ENCODE results near the gene SORCS2. TPM values are rescaled to one million over a fixed set of nuclear protein-coding genes. Genes with fewer than 3 reads are reported as not detected.

SORCS2 gene
- polyA plus RNA-seq, 4 donors, result 5.8 to 64.8 (median 8.9) TPM

GRCh38 chr4:7185487-7186030 lies 6.8 kb upstream of the SORCS2 start:
- no peak for DNase-seq (ENCODE audit: low read depth in 4 of 4, low spot score in 3 of 4)

DNA sequence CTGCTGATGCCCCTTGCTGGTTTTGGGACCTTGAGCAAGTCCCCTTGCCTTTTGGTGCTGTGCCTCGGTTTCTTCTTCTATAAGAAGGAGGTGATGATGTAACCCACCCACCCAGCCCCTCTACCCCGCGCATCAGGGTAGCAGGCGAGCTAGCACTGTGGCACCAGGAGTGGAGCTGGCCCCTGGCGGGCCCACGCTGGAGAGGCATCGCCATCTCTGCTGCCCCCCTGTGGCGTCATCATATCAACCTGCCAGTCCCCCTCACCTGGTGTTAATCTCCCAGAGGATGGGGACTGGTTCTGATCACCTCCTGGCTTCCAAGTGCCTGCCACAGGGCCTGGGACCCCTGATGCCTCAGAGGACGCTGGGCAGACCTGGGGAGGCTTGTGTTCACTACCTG lies 6.3 kb upstream of the SORCS2 start:
- no peak for DNase-seq (ENCODE audit: low read depth in 4 of 4, low spot score in 3 of 4)

DNA sequence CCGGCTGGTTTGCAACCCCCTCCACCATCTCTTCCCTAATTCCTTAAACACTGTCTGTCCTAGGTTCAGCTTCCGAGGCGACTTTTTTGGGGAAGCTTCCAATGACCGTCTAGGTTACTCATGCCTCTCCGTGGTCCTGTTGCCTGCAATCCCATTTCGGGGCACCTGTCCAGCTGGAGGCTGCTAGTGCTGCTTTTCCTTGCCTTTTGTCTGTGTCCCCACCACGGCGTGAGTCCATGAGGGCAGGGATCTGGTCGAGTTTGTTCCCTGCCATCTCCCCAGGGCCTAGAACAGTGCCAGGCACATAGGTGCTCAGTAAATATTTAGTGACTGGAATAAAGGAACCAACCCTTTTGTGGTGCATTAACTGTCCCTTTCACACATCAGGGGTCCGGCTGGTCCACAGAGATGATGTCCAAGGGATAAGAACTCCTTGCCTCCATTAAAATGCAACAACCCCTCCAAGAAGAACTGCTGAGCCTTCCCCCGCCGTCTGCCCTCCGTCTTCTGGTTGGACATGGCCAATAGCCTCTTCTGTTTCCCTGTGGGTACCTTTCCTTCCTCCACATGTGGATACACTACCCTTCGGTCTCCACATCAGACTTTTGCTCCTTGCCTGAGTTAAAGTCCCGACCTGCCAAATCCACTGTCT lies 5.7 kb upstream of the SORCS2 start:
- DNase-seq (ENCODE audit: low read depth in 4 of 4, low spot score in 3 of 4), result no peak

GRCh38 chr4:7187168-7187535 lies 5.2 kb upstream of the SORCS2 start:
- DNase-seq (ENCODE audit: low read depth in 4 of 4, low spot score in 3 of 4), result no peak

GRCh38 chr4:7187691-7188090 lies 4.6 kb upstream of the SORCS2 start:
- no peak for DNase-seq (ENCODE audit: low read depth in 4 of 4, low spot score in 3 of 4)

GRCh38 chr4:7189066-7189465 lies 3.3 kb upstream of the SORCS2 start:
- no peak for DNase-seq (ENCODE audit: low read depth in 4 of 4, low spot score in 3 of 4)

GRCh38 chr4:7189475-7190277 lies 2.7 kb upstream of the SORCS2 start:
- DNase-seq (ENCODE audit: low read depth in 4 of 4, low spot score in 3 of 4), result no peak

GRCh38 chr4:7190278-7190594 lies 2.1 kb upstream of the SORCS2 start:
- no peak for DNase-seq (ENCODE audit: low read depth in 4 of 4, low spot score in 3 of 4)

DNA sequence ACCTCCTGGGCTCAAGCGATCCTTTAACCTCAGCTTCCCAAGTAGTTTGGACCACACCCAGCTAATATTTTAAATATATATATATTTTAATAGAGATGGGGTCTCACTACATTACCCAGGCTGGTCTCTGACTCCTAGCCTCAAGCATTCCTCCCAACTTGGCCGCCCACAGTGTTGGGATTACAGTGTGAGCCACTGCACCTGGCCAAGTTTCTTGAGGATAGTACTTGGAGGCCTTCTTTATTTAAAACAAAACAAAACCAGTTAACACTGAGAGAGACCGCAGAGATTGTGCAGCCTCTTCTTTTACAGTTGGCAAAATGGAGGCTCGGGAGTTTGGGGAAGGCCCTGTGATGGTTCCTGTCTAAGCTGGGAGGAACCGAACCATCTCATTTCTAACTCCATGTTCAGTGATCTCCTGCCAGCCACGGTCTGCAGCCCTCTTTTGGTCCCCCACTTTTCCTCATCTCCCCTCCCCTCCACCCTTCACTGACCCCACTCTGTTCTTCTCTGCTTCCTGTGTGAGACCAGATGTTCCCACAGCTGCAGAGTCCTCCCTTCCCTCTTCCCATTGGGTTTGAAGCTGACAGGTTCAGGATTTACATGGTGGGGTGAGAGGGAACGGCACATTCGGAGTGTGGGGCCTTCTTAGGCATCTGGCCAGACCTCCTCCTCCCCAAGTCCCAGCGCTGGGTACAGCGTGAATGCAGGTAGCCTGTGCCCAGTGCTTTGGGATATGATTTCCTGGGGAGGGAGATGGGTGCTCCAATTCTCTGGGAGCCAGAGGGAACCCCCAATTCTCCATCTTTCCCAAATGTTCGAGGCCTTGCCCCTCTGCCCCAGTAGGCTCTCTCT lies 1.4 kb upstream of the SORCS2 start:
- DNase-seq (ENCODE audit: low read depth in 4 of 4, low spot score in 3 of 4), result no peak

GRCh38 chr4:7191546-7192251 lies 639 bp upstream of the SORCS2 start:
- DNase-seq (ENCODE audit: low read depth in 4 of 4, low spot score in 3 of 4), result no peak

- no peak for DNase-seq (ENCODE audit: low read depth in 4 of 4, low spot score in 3 of 4)
Measured at GRCh38 chr4:7193030-7193958, 956 bp downstream of the SORCS2 start.

- no peak for DNase-seq (ENCODE audit: low read depth in 4 of 4, low spot score in 3 of 4)
Measured at GRCh38 chr4:7194251-7195140, 2.2 kb downstream of the SORCS2 start.

GRCh38 chr4:7195141-7195515 lies 2.8 kb downstream of the SORCS2 start:
- DNase-seq (ENCODE audit: low read depth in 4 of 4, low spot score in 3 of 4), result no peak

- no peak for DNase-seq (ENCODE audit: low read depth in 4 of 4, low spot score in 3 of 4)
Measured at GRCh38 chr4:7195546-7196287, 3.4 kb downstream of the SORCS2 start.

- no peak for DNase-seq (ENCODE audit: low read depth in 4 of 4, low spot score in 3 of 4)
Measured at GRCh38 chr4:7196288-7196651, 3.9 kb downstream of the SORCS2 start.

GRCh38 chr4:7196736-7197135 lies 4.4 kb downstream of the SORCS2 start:
- no peak for DNase-seq (ENCODE audit: low read depth in 4 of 4, low spot score in 3 of 4)

GRCh38 chr4:7197910-7198309 lies 5.6 kb downstream of the SORCS2 start:
- DNase-seq (ENCODE audit: low read depth in 4 of 4, low spot score in 3 of 4), result no peak
